Uterus (tissue), 2 donors: ENCODE results near the gene GPR146.

ENCODE experiments used
- POLR2A ChIP-seq, 2 donors: fragments of 450-650 bp; IDR thresholded peaks; one replicate each; pipeline ENCODE4 v1.6.1; 2016; ENCODE audit warnings: antibody characterized with exemption in 2 of 2, mild to moderate bottlenecking in 1 of 2, moderate library complexity in 1 of 2
- TF ChIP-seq, protein P1 (sequence below), 4 experiments: fragments of 200-600 bp in 2 of 4; fragments of 450-650 bp in 2 of 4; sonication (generic) in 2 of 4; IDR thresholded peaks; one replicate each; pipeline ENCODE4 v1.5.1; 2016 to 2019; ENCODE audit warnings: antibody characterized with exemption in 4 of 4, mild to moderate bottlenecking in 2 of 4, moderate library complexity in 1 of 4

DNA sequence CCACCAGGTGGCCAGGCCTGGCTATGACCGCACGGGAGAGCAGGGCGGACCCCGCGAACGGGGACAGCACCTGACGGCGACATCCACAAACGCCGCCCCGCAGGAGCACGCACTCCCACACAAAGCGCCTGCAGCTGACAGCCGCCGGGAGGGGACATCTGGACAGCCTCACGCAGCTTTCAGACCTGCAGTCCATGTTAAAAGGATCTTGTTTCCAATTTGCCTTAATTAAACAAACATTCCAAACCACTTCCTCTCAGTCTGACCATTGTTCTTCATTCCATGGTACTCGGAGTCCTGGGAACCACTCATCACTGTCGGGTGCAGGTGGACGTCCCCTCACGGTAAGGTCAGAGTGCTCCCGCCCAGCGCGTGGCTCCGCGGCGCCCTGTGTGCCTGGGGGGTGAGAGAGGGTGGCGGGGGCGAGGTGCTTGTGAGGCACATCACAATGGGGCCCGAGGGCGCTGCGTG is 37.6 kb downstream of the GPR146 start:
- TF ChIP-seq, protein P1, sequence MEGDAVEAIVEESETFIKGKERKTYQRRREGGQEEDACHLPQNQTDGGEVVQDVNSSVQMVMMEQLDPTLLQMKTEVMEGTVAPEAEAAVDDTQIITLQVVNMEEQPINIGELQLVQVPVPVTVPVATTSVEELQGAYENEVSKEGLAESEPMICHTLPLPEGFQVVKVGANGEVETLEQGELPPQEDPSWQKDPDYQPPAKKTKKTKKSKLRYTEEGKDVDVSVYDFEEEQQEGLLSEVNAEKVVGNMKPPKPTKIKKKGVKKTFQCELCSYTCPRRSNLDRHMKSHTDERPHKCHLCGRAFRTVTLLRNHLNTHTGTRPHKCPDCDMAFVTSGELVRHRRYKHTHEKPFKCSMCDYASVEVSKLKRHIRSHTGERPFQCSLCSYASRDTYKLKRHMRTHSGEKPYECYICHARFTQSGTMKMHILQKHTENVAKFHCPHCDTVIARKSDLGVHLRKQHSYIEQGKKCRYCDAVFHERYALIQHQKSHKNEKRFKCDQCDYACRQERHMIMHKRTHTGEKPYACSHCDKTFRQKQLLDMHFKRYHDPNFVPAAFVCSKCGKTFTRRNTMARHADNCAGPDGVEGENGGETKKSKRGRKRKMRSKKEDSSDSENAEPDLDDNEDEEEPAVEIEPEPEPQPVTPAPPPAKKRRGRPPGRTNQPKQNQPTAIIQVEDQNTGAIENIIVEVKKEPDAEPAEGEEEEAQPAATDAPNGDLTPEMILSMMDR (IDR thresholded peaks at IDR 0.05) = no peak
- no peak for TF ChIP-seq POLR2A (IDR thresholded peaks at IDR 0.05)
